ENCODE data around the gene SIDT2.

Gene SIDT2

GRCh38 chr11:117171007-117171403 is 7.5 kb upstream of the SIDT2 start:
- CTCF ChIA-PET: no interaction called here
- TF ChIP-seq, protein P1, sequence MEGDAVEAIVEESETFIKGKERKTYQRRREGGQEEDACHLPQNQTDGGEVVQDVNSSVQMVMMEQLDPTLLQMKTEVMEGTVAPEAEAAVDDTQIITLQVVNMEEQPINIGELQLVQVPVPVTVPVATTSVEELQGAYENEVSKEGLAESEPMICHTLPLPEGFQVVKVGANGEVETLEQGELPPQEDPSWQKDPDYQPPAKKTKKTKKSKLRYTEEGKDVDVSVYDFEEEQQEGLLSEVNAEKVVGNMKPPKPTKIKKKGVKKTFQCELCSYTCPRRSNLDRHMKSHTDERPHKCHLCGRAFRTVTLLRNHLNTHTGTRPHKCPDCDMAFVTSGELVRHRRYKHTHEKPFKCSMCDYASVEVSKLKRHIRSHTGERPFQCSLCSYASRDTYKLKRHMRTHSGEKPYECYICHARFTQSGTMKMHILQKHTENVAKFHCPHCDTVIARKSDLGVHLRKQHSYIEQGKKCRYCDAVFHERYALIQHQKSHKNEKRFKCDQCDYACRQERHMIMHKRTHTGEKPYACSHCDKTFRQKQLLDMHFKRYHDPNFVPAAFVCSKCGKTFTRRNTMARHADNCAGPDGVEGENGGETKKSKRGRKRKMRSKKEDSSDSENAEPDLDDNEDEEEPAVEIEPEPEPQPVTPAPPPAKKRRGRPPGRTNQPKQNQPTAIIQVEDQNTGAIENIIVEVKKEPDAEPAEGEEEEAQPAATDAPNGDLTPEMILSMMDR (conservative IDR thresholded peaks at IDR 0.05; ENCODE audit: low read depth): no peak
- no peak overlapping the region for H3K27ac ChIP-seq
- DNase-seq (ENCODE audit: low spot score): no peak
- POLR2A ChIA-PET (ENCODE audit: low non-redundant PET): interaction anchor here (0.6 kb wide), 1 partner anchor 8 kb away, joined by 3 read pairs; no protein-coding TSS in a partner anchor

DNA sequence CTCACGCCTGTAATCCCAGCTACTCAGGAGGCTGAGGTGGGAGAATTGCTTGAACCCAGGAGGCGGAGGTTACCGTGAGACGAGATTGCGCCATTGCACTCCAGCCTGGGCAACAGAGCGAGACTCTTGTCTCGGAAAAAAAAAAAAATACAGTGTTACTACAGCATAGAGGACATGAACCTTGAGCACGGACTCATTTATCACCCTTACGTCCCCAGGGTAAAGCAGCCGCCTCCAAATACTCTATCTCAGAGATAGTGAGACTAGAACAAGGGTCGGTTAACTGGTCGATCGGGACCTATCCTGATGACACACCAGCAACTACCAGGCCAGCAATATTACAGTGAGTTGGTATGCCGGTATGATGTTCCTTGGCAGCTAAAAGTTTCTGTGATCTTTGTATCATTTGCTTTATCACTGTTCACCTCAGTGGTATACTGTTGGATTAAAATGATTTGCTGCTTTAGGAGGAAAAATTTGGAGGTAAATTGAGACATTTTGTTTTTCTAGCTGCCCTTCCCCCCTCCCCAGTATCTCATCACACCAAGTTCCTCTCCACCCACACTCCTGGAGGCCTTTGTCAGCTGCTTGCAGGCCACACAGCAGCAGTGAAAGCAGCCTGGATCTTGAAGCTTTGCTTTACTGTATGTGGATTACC is 7.0 kb upstream of the SIDT2 start:
- POLR2A ChIA-PET (ENCODE audit: low non-redundant PET): interaction anchor here (0.6 kb wide), 1 partner anchor 8 kb away, joined by 3 read pairs; no protein-coding TSS in a partner anchor
- no peak for DNase-seq (ENCODE audit: low spot score)
- CTCF ChIA-PET: interaction anchor here (0.6 to 1.3 kb wide), 2 partner anchors 28 to 439 kb away, joined by 4 read pairs; partner anchors contain the start of gene PAFAH1B2
- TF ChIP-seq, protein P1 (conservative IDR thresholded peaks at IDR 0.05; ENCODE audit: low read depth): no peak
- H3K27ac ChIP-seq: no peak overlapping the region

- CTCF ChIA-PET: interaction anchor here (0.9 to 1.3 kb wide), 3 partner anchors 14 to 29 kb away, joined by 4 to 6 read pairs (median 4); partner anchors contain the start of gene PAFAH1B2
- TF ChIP-seq, protein P1 (conservative IDR thresholded peaks at IDR 0.05; ENCODE audit: low read depth): no peak
- H3K27ac ChIP-seq: peak overlapping the region; percentile 29; the same call in 1 of the 2 replicates
- POLR2A ChIA-PET (ENCODE audit: low non-redundant PET): no interaction called here
- DNase-seq (ENCODE audit: low spot score): no peak
Observed at GRCh38 chr11:117172724-117173421, 5.7 kb upstream of the SIDT2 start.

DNA sequence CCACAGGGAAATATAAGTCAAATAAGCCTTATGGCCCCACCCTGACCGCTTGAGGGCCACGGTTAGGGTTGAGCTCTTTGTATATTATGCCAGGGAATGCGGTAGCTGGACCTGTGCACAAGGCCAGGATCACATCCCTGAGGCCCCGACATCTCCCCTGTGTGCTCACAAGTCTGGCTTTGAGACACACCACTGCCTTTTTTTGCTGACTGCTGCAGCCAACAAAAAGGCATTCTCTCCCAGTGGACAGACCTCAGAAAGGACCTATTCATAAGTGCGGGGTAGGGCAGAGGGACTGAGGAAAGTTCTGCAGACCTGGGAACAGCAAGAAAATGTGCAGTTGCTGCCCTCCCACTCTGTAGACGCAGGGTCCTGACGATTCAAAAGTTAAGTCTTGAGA is 3.4 kb upstream of the SIDT2 start:
- DNase-seq (ENCODE audit: low spot score): no peak
- TF ChIP-seq, protein P1 (conservative IDR thresholded peaks at IDR 0.05; ENCODE audit: low read depth): no peak
- ChIA-PET CTCF (interaction anchor here (1.1 kb wide), 1 partner anchor 57 kb away, joined by 3 read pairs; the partner anchor contains the start of gene PCSK7), POLR2A (ENCODE audit: low non-redundant PET) (no interaction called here)
- H3K27ac ChIP-seq: peak overlapping the region; percentile 39

GRCh38 chr11:117175781-117176180 is 2.8 kb upstream of the SIDT2 start:
- TF ChIP-seq, protein P1 (conservative IDR thresholded peaks at IDR 0.05; ENCODE audit: low read depth): no peak
- ChIA-PET POLR2A (ENCODE audit: low non-redundant PET) (no interaction called here), CTCF (no interaction called here)
- DNase-seq (ENCODE audit: low spot score): no peak
- peak overlapping the region; percentile 39; the same call in 1 of the 2 replicates for H3K27ac ChIP-seq

- CTCF ChIA-PET: no interaction called here
Observed at GRCh38 chr11:117176186-117176585, 2.4 kb upstream of the SIDT2 start.

More at GRCh38 chr11:117176186-117176585, 2.4 kb upstream of the SIDT2 start:
- no peak overlapping the region for H3K27ac ChIP-seq
- TF ChIP-seq, protein P1 (conservative IDR thresholded peaks at IDR 0.05; ENCODE audit: low read depth): no peak
- no peak for DNase-seq (ENCODE audit: low spot score)
- POLR2A ChIA-PET (ENCODE audit: low non-redundant PET): no interaction called here
